GM18517 (cell line): ENCODE data around the gene ZNRF4.

Experiments
- ATAC-seq: cut with Tn5 transposase; IDR thresholded peaks from one replicate; pipeline ENCODE4 v1.9.1; 2021; ENCODE audit warnings: mild to moderate bottlenecking, moderate library complexity; ENCODE audit not compliant: unreplicated experiment

Gene ZNRF4

GRCh38 chr19:5498830-5499550 is 43.8 kb downstream of the ZNRF4 start:
- ATAC-seq = no peak

- ATAC-seq = no peak
Observed at GRCh38 chr19:5501907-5502306, 46.7 kb downstream of the ZNRF4 start.

- ATAC-seq = no peak
Observed at GRCh38 chr19:5503598-5503997, 48.4 kb downstream of the ZNRF4 start.

GRCh38 chr19:5504114-5504513 is 48.9 kb downstream of the ZNRF4 start:
- ATAC-seq = no peak
